Kidney epithelial cell (primary cell): ENCODE data around the gene SRXN1. TPM values are rescaled to one million over a fixed set of nuclear protein-coding genes. Genes with fewer than 3 reads are reported as not detected.

ENCODE experiments used
- DNase-seq: peaks from one replicate; pipeline ENCODE4 v3.0.0-alpha.2; 2010; ENCODE audit warnings: low read depth
- H3K27me3 ChIP-seq: 2 replicates; pipeline ENCODE4 v1.6.0; 2011; ENCODE audit warnings: low read length; ENCODE audit not compliant: control insufficient read depth, insufficient read depth
- H3K36me3 ChIP-seq: 2 replicates; pipeline ENCODE4 v1.5.1; 2011; ENCODE audit warnings: low read length; ENCODE audit not compliant: control insufficient read depth, insufficient read depth
- H3K4me3 ChIP-seq: 2 replicates; pipeline ENCODE4 v1.5.1; 2011; ENCODE audit warnings: low read depth, mild to moderate bottlenecking, control low read depth, low read length
- CTCF ChIP-seq: IDR thresholded peaks from 2 replicates; pipeline ENCODE4 v1.5.1; 2011; ENCODE audit warnings: mild to moderate bottlenecking, moderate library complexity, low read length, control low read depth, inconsistent platforms; ENCODE audit not compliant: insufficient read depth, poor library complexity, severe bottlenecking
- total RNA-seq: library from RNA; depleted of rRNA; stranded (reverse); fragments of >200 nt; gene quantifications from 2 replicates; pipeline ENCODE4 v1.2.3, GENCODE V29; 2015

SRXN1 gene
- total RNA-seq, 1 donor from 2014 or later: 31.4 TPM

- no peak for DNase-seq
- Histone ChIP-seq H3K36me3 (no peaks in the 10 kb centered on the region), H3K27me3 (peaks cover 55% of the 10 kb centered on the region), H3K4me3 (no peak overlapping the region)
- no peak for TF ChIP-seq CTCF
Measured at GRCh38 chr20:608970-609369, 44.0 kb downstream of the SRXN1 start.

GRCh38 chr20:607476-607875 lies 45.5 kb downstream of the SRXN1 start:
- Histone ChIP-seq H3K4me3 (no peak overlapping the region), H3K27me3 (peaks cover 49% of the 10 kb centered on the region), H3K36me3 (no peaks in the 10 kb centered on the region)
- no peak for TF ChIP-seq CTCF
- no peak for DNase-seq

DNA sequence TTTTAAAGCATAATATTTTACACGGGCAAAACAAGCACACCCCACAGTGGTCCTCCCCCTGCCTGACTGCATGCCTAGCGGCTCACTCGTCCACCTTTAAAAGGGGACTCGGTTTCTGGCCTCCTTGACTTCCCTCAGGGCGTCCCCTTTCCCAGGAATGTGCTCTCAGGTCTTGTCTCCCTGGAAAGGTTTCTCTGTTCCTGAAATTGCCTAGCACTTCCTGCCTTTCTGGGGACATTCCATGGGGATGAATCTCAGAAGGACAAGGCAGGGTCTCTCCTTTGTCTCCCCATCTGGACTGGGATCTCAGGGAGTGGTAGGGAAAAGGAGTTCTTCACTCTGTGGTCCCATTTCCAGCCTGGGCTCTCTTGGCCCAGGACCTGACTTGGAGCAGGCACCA lies 47.8 kb downstream of the SRXN1 start:
- Histone ChIP-seq H3K36me3 (no peaks in the 10 kb centered on the region), H3K4me3 (no peak overlapping the region), H3K27me3 (peaks cover 26% of the 10 kb centered on the region)
- TF ChIP-seq CTCF: no peak
- DNase-seq: no peak

- DNase-seq: no peak
- peaks cover 10% of the 10 kb centered on the region for H3K27me3 ChIP-seq
- TF ChIP-seq CTCF: no peak
Measured at GRCh38 chr20:603116-603640, 49.8 kb downstream of the SRXN1 start.

DNA sequence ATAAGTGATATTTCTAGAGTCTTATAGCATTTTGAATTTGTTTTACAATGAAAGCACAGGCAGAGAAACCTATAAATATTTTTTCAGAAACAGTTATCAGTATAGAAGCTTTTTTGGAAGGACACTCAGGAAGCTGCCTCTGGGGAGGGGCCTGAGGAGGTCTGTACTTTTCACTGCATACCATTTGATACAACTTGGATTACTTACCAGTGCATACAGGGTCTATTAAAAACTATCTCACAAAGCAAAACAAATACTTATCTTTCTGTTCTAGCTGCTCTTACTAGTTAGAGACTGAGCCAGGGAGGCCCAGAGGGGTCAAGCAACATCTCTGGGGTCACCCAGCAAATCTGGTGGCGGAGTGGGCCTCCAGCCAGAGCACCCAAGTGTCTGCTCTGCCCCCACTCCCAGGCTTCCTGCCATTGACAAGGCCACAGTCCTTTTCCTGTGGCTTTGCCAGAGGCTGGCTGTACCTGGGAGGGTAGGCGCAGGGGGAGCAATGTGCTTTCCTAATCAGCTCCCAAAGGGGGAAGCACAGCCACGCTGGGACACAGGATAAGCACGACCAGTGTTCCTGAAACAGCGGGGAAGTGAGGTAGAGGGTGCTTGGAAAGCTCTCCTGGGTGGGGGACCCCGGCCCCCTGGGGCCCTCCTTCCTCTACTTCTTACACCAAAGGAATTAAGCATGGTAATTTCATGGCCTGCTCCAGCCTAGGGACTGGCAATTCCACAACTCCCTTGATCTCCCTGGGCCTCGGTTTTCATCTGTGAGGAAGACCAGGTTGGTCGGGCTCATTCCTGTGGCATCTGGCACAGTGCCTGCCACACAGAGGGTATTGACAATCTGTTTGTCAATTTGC lies 50.7 kb downstream of the SRXN1 start:
- no peak for DNase-seq
- no peak for TF ChIP-seq CTCF

More at GRCh38 chr20:603116-603640, 49.8 kb downstream of the SRXN1 start:
- Histone ChIP-seq H3K4me3 (no peak overlapping the region), H3K36me3 (no peaks in the 10 kb centered on the region)

More for the DNA sequence above, 50.7 kb downstream of the SRXN1 start:
- H3K27me3 ChIP-seq: peaks cover 4% of the 10 kb centered on the region
- no peak overlapping the region for H3K4me3 ChIP-seq
- no peaks in the 10 kb centered on the region for H3K36me3 ChIP-seq
